C4-2B (cell line): ENCODE results near the gene TM4SF20.
"Not testable (repeated sequence)": the region's sequence is repeated elsewhere in the genome, so short reads cannot be mapped to it uniquely, and the experiment has no call there.

Source experiments
- H3K27ac ChIP-seq: fragments of 450-650 bp; 2 replicates; pipeline ENCODE4 v1.5.1; 2017
- ZFX ChIP-seq: fragments of 450-650 bp; IDR thresholded peaks from 2 replicates; pipeline ENCODE4 v1.6.1; 2017
- TF ChIP-seq, protein P1 (sequence below): fragments of 450-650 bp; conservative IDR thresholded peaks from 2 replicates; pipeline ENCODE4 v1.5.1; 2017; ENCODE audit warnings: mild to moderate bottlenecking

TM4SF20 gene

GRCh38 chr2:227397562-227397961 is 18.5 kb upstream of the TM4SF20 start:
- no peak for TF ChIP-seq ZFX
- TF ChIP-seq, protein P1, sequence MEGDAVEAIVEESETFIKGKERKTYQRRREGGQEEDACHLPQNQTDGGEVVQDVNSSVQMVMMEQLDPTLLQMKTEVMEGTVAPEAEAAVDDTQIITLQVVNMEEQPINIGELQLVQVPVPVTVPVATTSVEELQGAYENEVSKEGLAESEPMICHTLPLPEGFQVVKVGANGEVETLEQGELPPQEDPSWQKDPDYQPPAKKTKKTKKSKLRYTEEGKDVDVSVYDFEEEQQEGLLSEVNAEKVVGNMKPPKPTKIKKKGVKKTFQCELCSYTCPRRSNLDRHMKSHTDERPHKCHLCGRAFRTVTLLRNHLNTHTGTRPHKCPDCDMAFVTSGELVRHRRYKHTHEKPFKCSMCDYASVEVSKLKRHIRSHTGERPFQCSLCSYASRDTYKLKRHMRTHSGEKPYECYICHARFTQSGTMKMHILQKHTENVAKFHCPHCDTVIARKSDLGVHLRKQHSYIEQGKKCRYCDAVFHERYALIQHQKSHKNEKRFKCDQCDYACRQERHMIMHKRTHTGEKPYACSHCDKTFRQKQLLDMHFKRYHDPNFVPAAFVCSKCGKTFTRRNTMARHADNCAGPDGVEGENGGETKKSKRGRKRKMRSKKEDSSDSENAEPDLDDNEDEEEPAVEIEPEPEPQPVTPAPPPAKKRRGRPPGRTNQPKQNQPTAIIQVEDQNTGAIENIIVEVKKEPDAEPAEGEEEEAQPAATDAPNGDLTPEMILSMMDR = no peak
- no peak overlapping the region for H3K27ac ChIP-seq

- no peak overlapping the region for H3K27ac ChIP-seq
- TF ChIP-seq, protein P1 = no peak
- TF ChIP-seq ZFX = no peak
Measured at GRCh38 chr2:227395556-227395955, 16.4 kb upstream of the TM4SF20 start.

- no peak overlapping the region for H3K27ac ChIP-seq
Measured at GRCh38 chr2:227394401-227394800, 15.3 kb upstream of the TM4SF20 start.

DNA sequence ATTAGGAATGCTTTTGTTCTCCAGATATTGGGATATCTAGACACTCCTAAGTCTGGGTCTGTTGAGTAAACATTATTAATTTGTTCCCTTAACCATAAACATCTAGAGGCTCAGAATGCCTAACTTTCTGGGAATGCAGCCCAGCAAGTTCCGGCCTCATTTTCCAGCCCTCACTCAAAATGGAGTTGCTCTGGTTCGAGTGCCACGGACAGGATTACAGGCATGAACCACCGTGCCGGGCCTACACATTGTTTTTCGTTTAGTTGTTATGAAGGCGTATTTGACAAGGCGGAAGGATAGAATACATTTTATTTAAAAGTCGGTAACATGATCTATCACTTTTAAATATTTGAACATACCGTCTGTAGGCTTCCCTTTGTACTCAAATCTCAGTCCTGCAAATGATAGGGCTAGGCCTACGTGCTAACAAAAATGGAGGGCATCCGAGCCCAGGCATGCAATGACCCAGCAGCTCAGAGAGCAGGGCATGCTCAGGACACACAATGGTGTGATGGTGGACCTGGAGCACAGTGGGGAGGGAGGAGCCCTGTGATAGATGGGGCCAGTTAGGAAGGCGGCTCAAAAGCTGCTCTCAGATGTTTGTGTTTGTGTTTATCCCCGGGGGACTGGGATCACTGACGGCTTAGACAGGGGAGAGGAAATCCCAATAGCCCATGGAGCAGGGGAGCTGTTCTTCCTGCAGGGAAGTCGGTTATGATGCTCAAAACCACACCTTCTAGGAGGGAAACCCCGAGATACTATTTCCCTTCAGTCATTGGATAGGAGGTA is 11.6 kb upstream of the TM4SF20 start:
- TF ChIP-seq, protein P1 = no peak
- no peak for TF ChIP-seq ZFX
- no peak overlapping the region for H3K27ac ChIP-seq

More at GRCh38 chr2:227394401-227394800, 15.3 kb upstream of the TM4SF20 start:
- TF ChIP-seq ZFX = no peak
- TF ChIP-seq, protein P1 = no peak

- H3K27ac ChIP-seq = no peak overlapping the region
- TF ChIP-seq ZFX = no peak
- TF ChIP-seq, protein P1 = no peak
Measured at GRCh38 chr2:227389661-227390060, 10.6 kb upstream of the TM4SF20 start.

DNA sequence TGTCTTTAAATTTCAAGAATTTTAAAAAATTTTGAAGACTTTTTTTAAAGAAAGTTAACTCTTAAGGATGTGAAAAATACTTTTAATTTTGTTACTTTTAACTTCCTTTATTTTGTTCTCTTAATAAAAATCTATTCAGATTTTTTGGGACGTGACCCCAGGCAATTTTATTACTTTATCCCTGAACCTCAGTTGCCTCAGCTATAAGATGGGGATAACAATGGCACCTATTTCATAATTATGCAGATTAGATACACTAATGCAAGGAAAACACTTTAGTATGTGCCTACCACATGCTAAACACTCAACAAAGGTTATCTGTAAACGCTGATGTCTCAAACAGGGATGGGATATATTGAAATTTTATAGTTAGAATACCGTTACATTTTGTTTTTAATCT is 10.1 kb upstream of the TM4SF20 start:
- TF ChIP-seq ZFX = no peak
- TF ChIP-seq, protein P1 = no peak
- H3K27ac ChIP-seq = no peak overlapping the region

- no peak overlapping the region for H3K27ac ChIP-seq
- TF ChIP-seq ZFX = no peak
- TF ChIP-seq, protein P1 = no peak
Measured at GRCh38 chr2:227388537-227389011, 9.5 kb upstream of the TM4SF20 start.

DNA sequence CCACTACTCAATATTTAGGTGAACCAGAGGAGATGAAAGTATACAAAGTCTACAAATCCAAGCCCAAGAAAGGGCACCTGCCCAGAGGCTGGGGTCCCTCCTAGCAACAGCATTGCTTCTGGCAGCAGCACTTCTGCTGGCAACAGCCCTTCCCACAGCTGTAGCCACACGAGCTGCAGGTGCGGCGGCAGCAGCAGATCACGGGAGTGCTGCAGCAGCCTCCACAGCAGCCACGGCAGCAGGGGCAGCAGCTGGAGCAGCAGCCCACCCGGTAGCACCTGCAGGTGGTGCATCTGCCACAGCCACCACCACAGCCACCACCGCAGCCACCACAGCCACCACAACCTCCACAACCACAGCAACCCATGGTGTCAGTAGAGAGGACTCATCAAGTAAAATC is 8.5 kb upstream of the TM4SF20 start, which contains the start of gene SCYGR1:
Gene SCYGR1 (minus strand): TSS at position 367 of the 400 bp plus-strand sequence. CDS start 0 bp downstream, at position 367.
- not testable (repeated sequence) for H3K27ac ChIP-seq
